SK-N-SH treated with all-trans-retinoic acid at 6 μM for 48 hours (cell line): ENCODE results near the gene NUMBL.

Source experiments
- ATAC-seq: fragments of 200-7000 bp; cut with Tn5 transposase; 3 replicates; pipeline ENCODE4 v1.9.1; 2020; ENCODE audit warnings: mild to moderate bottlenecking, moderate library complexity
- CREB5 ChIP-seq: fragments of 250-450 bp; sonication (Bioruptor Pico); IDR thresholded peaks from 2 replicates; pipeline ENCODE4 v1.5.1; 2020; ENCODE audit warnings: low read depth, mild to moderate bottlenecking, moderate library complexity
- CSDC2 ChIP-seq: fragments of 250-450 bp; sonication (Bioruptor Pico); IDR thresholded peaks from 2 replicates; pipeline ENCODE4 v1.5.0; 2020; ENCODE audit warnings: mild to moderate bottlenecking, moderate library complexity
- CSRNP3 ChIP-seq: fragments of 250-450 bp; sonication (Bioruptor Pico); IDR thresholded peaks from 2 replicates; pipeline ENCODE4 v1.5.1; 2021; ENCODE audit warnings: mild to moderate bottlenecking, moderate library complexity
- GLIS3 ChIP-seq: fragments of 250-450 bp; sonication (Bioruptor Pico); IDR thresholded peaks from 2 replicates; pipeline ENCODE4 v1.5.0; 2020; ENCODE audit warnings: mild to moderate bottlenecking, moderate library complexity
- ISL1 ChIP-seq: fragments of 250-450 bp; sonication (Bioruptor Pico); IDR thresholded peaks from 2 replicates; pipeline ENCODE4 v2.1.2; 2022; ENCODE audit warnings: mild to moderate bottlenecking, moderate library complexity
- OSR1 ChIP-seq: fragments of 250-450 bp; sonication (Bioruptor Pico); IDR thresholded peaks from 2 replicates; pipeline ENCODE4 v1.8.0; 2022; ENCODE audit warnings: moderate library complexity, mild to moderate bottlenecking, inconsistent platforms
- PATZ1 ChIP-seq: fragments of 250-450 bp; sonication (Bioruptor Pico); IDR thresholded peaks from 2 replicates; pipeline ENCODE4 v1.8.0; 2020; ENCODE audit warnings: mild to moderate bottlenecking, moderate library complexity, borderline replicate concordance
- POU6F1 ChIP-seq: fragments of 250-450 bp; sonication (Bioruptor Pico); IDR thresholded peaks from 2 replicates; pipeline ENCODE4 v1.8.0; 2021; ENCODE audit warnings: low read depth, mild to moderate bottlenecking, moderate library complexity, borderline replicate concordance
- PPARA ChIP-seq: fragments of 250-450 bp; sonication (Bioruptor Pico); IDR thresholded peaks from 2 replicates; pipeline ENCODE4 v1.5.0; 2020; ENCODE audit warnings: mild to moderate bottlenecking, borderline replicate concordance
- RARB ChIP-seq: fragments of 250-450 bp; sonication (Bioruptor Pico); IDR thresholded peaks from 2 replicates; pipeline ENCODE4 v1.8.0; 2021; ENCODE audit warnings: mild to moderate bottlenecking, moderate library complexity
- SNAI2 ChIP-seq: fragments of 250-450 bp; sonication (Bioruptor Pico); IDR thresholded peaks from 2 replicates; pipeline ENCODE4 v1.5.0; 2020; ENCODE audit warnings: mild to moderate bottlenecking, moderate library complexity
- TCF4 ChIP-seq: fragments of 250-450 bp; sonication (Bioruptor Pico); IDR thresholded peaks from 2 replicates; pipeline ENCODE4 v1.8.0; 2021; ENCODE audit warnings: mild to moderate bottlenecking, moderate library complexity, borderline replicate concordance
- TOX ChIP-seq: fragments of 250-450 bp; sonication (Bioruptor Pico); IDR thresholded peaks from 2 replicates; pipeline ENCODE4 v1.8.0; 2021; ENCODE audit warnings: mild to moderate bottlenecking, moderate library complexity, borderline replicate concordance
- TSHZ2 ChIP-seq: fragments of 250-450 bp; sonication (Bioruptor Pico); IDR thresholded peaks from 2 replicates; pipeline ENCODE4 v1.5.0; 2020; ENCODE audit warnings: mild to moderate bottlenecking, moderate library complexity
- ZC3H10 ChIP-seq: fragments of 250-450 bp; sonication (Bioruptor Pico); IDR thresholded peaks from 2 replicates; pipeline ENCODE4 v1.5.1; 2021; ENCODE audit warnings: mild to moderate bottlenecking, moderate library complexity
- ZFP3 ChIP-seq: fragments of 250-450 bp; sonication (Bioruptor Pico); IDR thresholded peaks from 2 replicates; pipeline ENCODE4 v1.5.0; 2020; ENCODE audit warnings: mild to moderate bottlenecking, moderate library complexity
- ZFP30 ChIP-seq: fragments of 450-650 bp; formaldehyde crosslinking; IDR thresholded peaks from 2 replicates; pipeline ENCODE4 v1.5.0; 2022; ENCODE audit warnings: mild to moderate bottlenecking, moderate library complexity
- ZNF565 ChIP-seq: fragments of 450-650 bp; formaldehyde crosslinking; conservative IDR thresholded peaks from 2 replicates; pipeline ENCODE4 v1.5.0; 2020; ENCODE audit warnings: low read depth, mild to moderate bottlenecking, moderate library complexity
- ZNF8 ChIP-seq: fragments of 450-650 bp; formaldehyde crosslinking; IDR thresholded peaks from 2 replicates; pipeline ENCODE4 v1.5.0; 2020; ENCODE audit warnings: mild to moderate bottlenecking, moderate library complexity

Gene NUMBL

GRCh38 chr19:40668991-40669614 is 21.3 kb downstream of the NUMBL start:
- TF ChIP-seq ZNF565 (no peak), GLIS3 (CRISPR knock-in tag) (no peak), ZFP30 (CRISPR knock-in tag) (no peak), CSRNP3 (CRISPR knock-in tag) (no peak), CSDC2 (CRISPR knock-in tag) (no peak), SNAI2 (CRISPR knock-in tag) (no peak), ISL1 (CRISPR knock-in tag) (no peak), ZNF8 (CRISPR knock-in tag) (no peak), TCF4 (CRISPR knock-in tag) (no peak), CREB5 (no peak), TOX (CRISPR knock-in tag) (no peak), PPARA (no peak), ZC3H10 (CRISPR knock-in tag) (no peak), RARB (CRISPR knock-in tag) (no peak)
- TF ChIP-seq, all 23 proteins: peak for 0
- no peak for ATAC-seq

GRCh38 chr19:40667602-40668001 is 22.8 kb downstream of the NUMBL start:
- TF ChIP-seq OSR1 (no peak), PATZ1 (CRISPR knock-in tag) (no peak), ZFP3 (CRISPR knock-in tag) (no peak), TOX (CRISPR knock-in tag) (no peak), PPARA (no peak), ZFP30 (CRISPR knock-in tag) (no peak), CSDC2 (CRISPR knock-in tag) (no peak), ZNF8 (CRISPR knock-in tag) (no peak), TSHZ2 (no peak)
- ATAC-seq, result no peak

GRCh38 chr19:40666803-40667438 is 23.5 kb downstream of the NUMBL start:
- no peak for ATAC-seq
- no peak for TF ChIP-seq POU6F1 (CRISPR knock-in tag)
- TF ChIP-seq, all 23 proteins: peak for 0
